HepG2 (cell line): ENCODE data around the gene PHIP. TPM values are rescaled to one million over a fixed set of nuclear protein-coding genes. Genes with fewer than 3 reads are reported as not detected.
"Not testable (repeated sequence)": the region's sequence is repeated elsewhere in the genome, so short reads cannot be mapped to it uniquely, and the experiment has no call there.

Experiments
- ATAC-seq: fragments of 200-7000 bp; cut with Tn5 transposase; 3 replicates; pipeline ENCODE4 v1.9.1; 2020; ENCODE audit warnings: mild to moderate bottlenecking, moderate library complexity
- BruUV-seq: library from RNA; stranded (reverse); fragments of 400-500 nt; replicated peaks from 2 replicates; lab custom pipeline; 2021; lab: Mats Ljungman, UMichigan
- CTCF ChIA-PET: fragments of 300-600 bp; formaldehyde crosslinking; extraction: SDS; loops from one replicate; lab custom pipeline; 2021; ENCODE audit warnings: low total read pairs, inconsistent platforms, low intra/inter-chr PET ratio; lab: Yijun Ruan, JAX
- POLR2A ChIA-PET: fragments of 350-600 bp; sonication (Branson Sonifier 250); formaldehyde crosslinking; loops from one replicate; lab custom pipeline; 2020; ENCODE audit warnings: antibody characterized with exemption, inconsistent platforms; lab: Yijun Ruan, JAX
- DNase-seq: peaks from one replicate; pipeline ENCODE4 v3.0.0-alpha.2; 2015; ENCODE audit warnings: low spot score
- FAIRE-seq: peaks from 3 replicates; lab custom pipeline; 2011; peaks lifted over from hg19 to GRCh38; lab: Jason Lieb, UNC
- H2AFZ ChIP-seq: one replicate; pipeline ENCODE4 v1.6.1; 2011; ENCODE audit warnings: low read length, inconsistent platforms
- H3K27ac ChIP-seq: fragments of 300-600 bp; 3 replicates; pipeline ENCODE4 v1.8.0; 2011; ENCODE audit warnings: mixed run types, mild to moderate bottlenecking, mixed read lengths, low read length, inconsistent platforms; ENCODE audit not compliant: insufficient read depth; ENCODE audit errors: extremely low read length
- H3K27me3 ChIP-seq, 2 experiments: fragments of 200-600 bp in 1 of 2; 2 replicates in 1 of 2; 3 replicates in 1 of 2; pipeline versions ENCODE4 v1.6.0 to v1.8.0; 2011; ENCODE audit warnings: low read length in 2 of 2, mild to moderate bottlenecking in 2 of 2, moderate library complexity in 2 of 2, inconsistent platforms in 1 of 2; ENCODE audit not compliant: insufficient read depth in 2 of 2, control insufficient read depth in 1 of 2
- H3K36me3 ChIP-seq, 2 experiments: fragments of 200-600 bp in 1 of 2; replicated peaks in 1 of 2; 2 replicates in 1 of 2; 3 replicates in 1 of 2; pipeline versions ENCODE4 v1.5.1 to v1.8.0; 2011; ENCODE audit warnings: low read length in 2 of 2, inconsistent platforms in 1 of 2; ENCODE audit not compliant: insufficient read depth in 2 of 2, control insufficient read depth in 1 of 2
- H3K4me1 ChIP-seq: 2 replicates; pipeline ENCODE4 v1.5.1; 2012; ENCODE audit warnings: low read length, inconsistent platforms; ENCODE audit not compliant: insufficient read depth
- H3K4me2 ChIP-seq: 2 replicates; pipeline ENCODE4 v1.6.0; 2011; ENCODE audit warnings: low read depth, low read length, inconsistent platforms
- H3K4me3 ChIP-seq, 3 experiments: fragments of 200-600 bp in 1 of 3; sonication (generic), shearing (Covaris generic) in 1 of 3; replicated peaks in 1 of 3; 2 replicates each; pipeline ENCODE4 v1.5.1; 2011 to 2016; ENCODE audit warnings: low read length in 3 of 3, inconsistent platforms in 2 of 3, low read depth in 2 of 3, mild to moderate bottlenecking in 2 of 3, control low read depth in 1 of 3, mixed read lengths in 1 of 3; ENCODE audit not compliant: insufficient read depth in 1 of 3
- H3K79me2 ChIP-seq: one replicate; pipeline ENCODE4 v1.6.1; 2011; ENCODE audit warnings: low read length, inconsistent platforms; ENCODE audit not compliant: insufficient read depth
- H3K9ac ChIP-seq: 2 replicates; pipeline ENCODE4 v1.6.0; 2011; ENCODE audit warnings: mild to moderate bottlenecking, low read depth, low read length, inconsistent platforms; ENCODE audit not compliant: insufficient read depth
- H3K9me3 ChIP-seq: 2 replicates; pipeline ENCODE4 v1.5.1; 2012; ENCODE audit warnings: mild to moderate bottlenecking, low read length
- H4K20me1 ChIP-seq: 2 replicates; pipeline ENCODE4 v1.6.0; 2011; ENCODE audit warnings: inconsistent platforms, mild to moderate bottlenecking, low read length, moderate library complexity; ENCODE audit not compliant: insufficient read depth
- E2F5 ChIP-seq: sonication (generic); formaldehyde crosslinking; conservative IDR thresholded peaks from 2 replicates; pipeline ENCODE4 v1.4.0; 2020; ENCODE audit warnings: missing genetic modification reagents
- JDP2 ChIP-seq: sonication (generic); formaldehyde crosslinking; IDR thresholded peaks from 2 replicates; pipeline ENCODE4 v1.8.1; 2022; ENCODE audit warnings: missing genetic modification reagents, borderline replicate concordance
- MED13 ChIP-seq: sonication (generic); formaldehyde crosslinking; IDR thresholded peaks from 2 replicates; pipeline ENCODE4 v1.5.0; 2020; ENCODE audit warnings: missing genetic modification reagents
- PITX1 ChIP-seq: sonication (generic); formaldehyde crosslinking; IDR thresholded peaks from 2 replicates; pipeline ENCODE4 v1.5.1; 2020; ENCODE audit warnings: mild to moderate bottlenecking, missing genetic modification reagents
- PRMT3 ChIP-seq: sonication (generic); formaldehyde crosslinking; IDR thresholded peaks from 2 replicates; pipeline ENCODE4 v1.8.1; 2022; ENCODE audit warnings: low read depth, mild to moderate bottlenecking, moderate library complexity, missing genetic modification reagents, borderline replicate concordance
- REPIN1 ChIP-seq: sonication (generic); formaldehyde crosslinking; IDR thresholded peaks from 2 replicates; pipeline ENCODE4 v1.8.0; 2022; ENCODE audit warnings: missing genetic modification reagents, low read depth, mild to moderate bottlenecking, borderline replicate concordance
- ZEB1 ChIP-seq: IDR thresholded peaks from 2 replicates; pipeline ENCODE4 v1.6.1; 2012; ENCODE audit warnings: mild to moderate bottlenecking, low read depth, inconsistent platforms; ENCODE audit not compliant: insufficient replicate concordance
- ZNF34 ChIP-seq: sonication (generic); formaldehyde crosslinking; IDR thresholded peaks from 2 replicates; pipeline ENCODE4 v1.4.0; 2020; ENCODE audit warnings: mild to moderate bottlenecking, missing genetic modification reagents, borderline replicate concordance
- ZNF572 ChIP-seq: sonication (generic); formaldehyde crosslinking; IDR thresholded peaks from 2 replicates; pipeline ENCODE4 v1.5.1; 2020; ENCODE audit warnings: mild to moderate bottlenecking, missing genetic modification reagents
- ZNF746 ChIP-seq: sonication (generic); formaldehyde crosslinking; IDR thresholded peaks from 2 replicates; pipeline ENCODE4 v1.8.0; 2022; ENCODE audit warnings: mild to moderate bottlenecking, missing genetic modification reagents
- ZNF850 ChIP-seq: sonication (generic); formaldehyde crosslinking; conservative IDR thresholded peaks from 2 replicates; pipeline ENCODE4 v1.9.0; 2021; ENCODE audit warnings: mild to moderate bottlenecking, missing genetic modification reagents
- WGBS: methylation state at CpG from one replicate; pipeline ENCODE4 v1.1.6; 2017; ENCODE audit warnings: low lambda C conversion rate; 5-methylcytosine and 5-hydroxymethylcytosine counted together
- in situ Hi-C: cut with HindIII; loops from 2 replicates; pipeline ENCODE4 v1.10.0; 2017; ENCODE audit warnings: low pct_unique_long_range_greater_than_20kb; ENCODE audit not compliant: extremely low pct_ligation_motif_present
- intact Hi-C: fragments of 100-400 bp; cut with micrococcal nuclease; formaldehyde crosslinking; loops from one replicate; pipeline ENCODE4 v1.10.0; 2022; ENCODE audit not compliant: unreplicated experiment
- polyA plus RNA-seq, 8 experiments: library from polyadenylated mRNA; depleted of rRNA in 3 of 8; stranded (reverse) in 7 of 8; unstranded in 1 of 8; fragments of >200 nt; fragmentation: Illumina TruSeq in 4 of 8; extraction: Trizol in 4 of 8; gene quantifications; 2 replicates each; pipeline versions ENCODE4 v1.2.1 to v1.2.3, GENCODE V29; 2011 to 2016; ENCODE audit warnings: low read depth in 4 of 8, missing spikeins in 1 of 8, mixed read lengths in 1 of 8; ENCODE audit not compliant: insufficient read depth in 1 of 8
- total RNA-seq, 5 experiments: library from RNA; depleted of rRNA; stranded (reverse); fragments of >200 nt; fragmentation: Illumina TruSeq; extraction: Trizol; gene quantifications; 2 replicates each; pipeline ENCODE4 v1.2.3, GENCODE V29; 2016; ENCODE audit warnings: low read depth in 1 of 5
- TF ChIP-seq, protein P1 (sequence below): sonication (generic); formaldehyde crosslinking; IDR thresholded peaks from 2 replicates; pipeline ENCODE4 v1.5.0; 2020; ENCODE audit warnings: mild to moderate bottlenecking, missing genetic modification reagents
- TF ChIP-seq, protein P2 (sequence below): IDR thresholded peaks from 2 replicates; pipeline ENCODE4 v1.6.1; 2016

Gene PHIP
- total and polyA plus RNA-seq, 2 of the 13 experiments (the other 11 are each of a cell fraction or from before 2014, with no cell fraction given), result 6.5 to 23.5 TPM

GRCh38 chr6:78908621-78909020 is 169.4 kb downstream of the PHIP start (continued):
- TF ChIP-seq, protein P1, sequence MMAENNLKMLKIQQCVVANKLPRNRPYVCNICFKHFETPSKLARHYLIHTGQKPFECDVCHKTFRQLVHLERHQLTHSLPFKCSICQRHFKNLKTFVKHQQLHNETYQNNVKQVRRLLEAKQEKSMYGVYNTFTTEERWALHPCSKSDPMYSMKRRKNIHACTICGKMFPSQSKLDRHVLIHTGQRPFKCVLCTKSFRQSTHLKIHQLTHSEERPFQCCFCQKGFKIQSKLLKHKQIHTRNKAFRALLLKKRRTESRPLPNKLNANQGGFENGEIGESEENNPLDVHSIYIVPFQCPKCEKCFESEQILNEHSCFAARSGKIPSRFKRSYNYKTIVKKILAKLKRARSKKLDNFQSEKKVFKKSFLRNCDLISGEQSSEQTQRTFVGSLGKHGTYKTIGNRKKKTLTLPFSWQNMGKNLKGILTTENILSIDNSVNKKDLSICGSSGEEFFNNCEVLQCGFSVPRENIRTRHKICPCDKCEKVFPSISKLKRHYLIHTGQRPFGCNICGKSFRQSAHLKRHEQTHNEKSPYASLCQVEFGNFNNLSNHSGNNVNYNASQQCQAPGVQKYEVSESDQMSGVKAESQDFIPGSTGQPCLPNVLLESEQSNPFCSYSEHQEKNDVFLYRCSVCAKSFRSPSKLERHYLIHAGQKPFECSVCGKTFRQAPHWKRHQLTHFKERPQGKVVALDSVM (CRISPR knock-in tag), result no peak
- no peak for TF ChIP-seq ZEB1
- no peak for TF ChIP-seq ZNF34
- TF ChIP-seq, protein P2, sequence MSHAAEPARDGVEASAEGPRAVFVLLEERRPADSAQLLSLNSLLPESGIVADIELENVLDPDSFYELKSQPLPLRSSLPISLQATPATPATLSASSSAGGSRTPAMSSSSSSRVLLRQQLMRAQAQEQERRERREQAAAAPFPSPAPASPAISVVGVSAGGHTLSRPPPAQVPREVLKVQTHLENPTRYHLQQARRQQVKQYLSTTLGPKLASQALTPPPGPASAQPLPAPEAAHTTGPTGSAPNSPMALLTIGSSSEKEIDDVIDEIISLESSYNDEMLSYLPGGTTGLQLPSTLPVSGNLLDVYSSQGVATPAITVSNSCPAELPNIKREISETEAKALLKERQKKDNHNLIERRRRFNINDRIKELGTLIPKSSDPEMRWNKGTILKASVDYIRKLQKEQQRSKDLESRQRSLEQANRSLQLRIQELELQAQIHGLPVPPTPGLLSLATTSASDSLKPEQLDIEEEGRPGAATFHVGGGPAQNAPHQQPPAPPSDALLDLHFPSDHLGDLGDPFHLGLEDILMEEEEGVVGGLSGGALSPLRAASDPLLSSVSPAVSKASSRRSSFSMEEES (CRISPR knock-in tag), result no peak
- TF ChIP-seq JDP2 (CRISPR knock-in tag), result no peak
- no peak for TF ChIP-seq ZNF850
- no peak for TF ChIP-seq PRMT3
- no peak for TF ChIP-seq ZNF572

GRCh38 chr6:78896227-78896626 is 181.8 kb downstream of the PHIP start:
- H4K20me1 ChIP-seq, result no peaks in the 10 kb centered on the region
- no peak overlapping the region for H3K27ac ChIP-seq
- no peak overlapping the region for H3K4me3 ChIP-seq
- intact Hi-C loops, result no loop called here
- BruUV-seq, result no TSS peak
- no peaks in the 10 kb centered on the region for H3K27me3 ChIP-seq
- DNase-seq, result no peak
- 74% methylated on average over 2 of the region's 2 CpGs for WGBS
- H3K36me3 ChIP-seq, result no peaks in the 10 kb centered on the region
- H3K4me2 ChIP-seq, result no peak overlapping the region
- ATAC-seq, result no peak
- in situ Hi-C loops, result no loop called here
- TF ChIP-seq E2F5 (CRISPR knock-in tag) (no peak), REPIN1 (CRISPR knock-in tag) (no peak), PITX1 (CRISPR knock-in tag) (no peak), MED13 (no peak), ZNF746 (no peak)
- ChIA-PET POLR2A (no interaction called here), CTCF (no interaction called here)
- no peaks in the 10 kb centered on the region for H3K79me2 ChIP-seq
- no peak overlapping the region for H2AFZ ChIP-seq
- H3K4me1 ChIP-seq, result no peaks in the 10 kb centered on the region
- no peaks in the 10 kb centered on the region for H3K9me3 ChIP-seq
- H3K9ac ChIP-seq, result no peak overlapping the region
- FAIRE-seq, result no peak

DNA sequence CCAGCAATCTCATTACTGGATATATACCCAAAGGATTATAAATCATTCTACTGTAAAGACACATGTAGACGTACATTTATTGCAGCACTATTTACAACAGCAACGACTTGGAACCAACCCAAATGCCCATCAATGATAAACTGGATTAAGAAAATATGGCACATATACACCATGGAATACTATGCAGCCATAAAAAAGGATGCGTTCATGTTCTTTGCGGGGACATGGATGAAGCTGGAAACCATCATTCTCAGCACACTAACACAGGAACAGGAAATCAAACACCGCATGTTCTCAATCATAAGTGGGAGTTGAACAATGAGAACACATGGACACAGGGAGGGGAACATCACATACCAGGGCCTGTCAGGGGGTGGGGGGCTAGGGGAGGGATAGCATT is 188.2 kb downstream of the PHIP start:
- H4K20me1 ChIP-seq, DNase-seq, H2AFZ ChIP-seq, in situ Hi-C loops, POLR2A ChIA-PET, FAIRE-seq, H3K36me3 ChIP-seq, H3K4me2 ChIP-seq, H3K4me1 ChIP-seq, H3K9ac ChIP-seq, ATAC-seq, H3K9me3 ChIP-seq, BruUV-seq, H3K79me2 ChIP-seq, H3K4me3 ChIP-seq, H3K27me3 ChIP-seq, CTCF ChIA-PET, H3K27ac ChIP-seq, intact Hi-C loops: not testable (repeated sequence)
- 94% methylated on average over 5 of the region's 5 CpGs for WGBS
